Measurements from ENCODE around the gene CELF2.

GRCh38 chr10:10991144-10991543, 26.5 kb upstream of the CELF2 start:
- TF ChIP-seq POLR2AphosphoS5 (IDR thresholded peaks at IDR 0.05; ENCODE audit: low read depth, low read length) (no peak), TAF1 (IDR thresholded peaks at IDR 0.05; ENCODE audit: borderline replicate concordance, insufficient read depth, low read length) (no peak), SIN3A (IDR thresholded peaks at IDR 0.05; ENCODE audit: borderline replicate concordance, insufficient read depth, low read length) (no peak), REST (IDR thresholded peaks at IDR 0.05; ENCODE audit: insufficient read depth in 1 of 2, low read depth in 2 of 2, low read length in 2 of 2) (no peak), FOXP2 (optimal IDR thresholded peaks at IDR 0.05; ENCODE audit: borderline replicate concordance, extremely low read depth, extremely low read length, insufficient read depth) (no peak)

All from PFSK-1 (cell line).